Hematopoietic multipotent progenitor cell treated with erythropoietin and hydrocortisone succinate and interleukin-3 and kit ligand, for 6 days (in vitro differentiated cells): ENCODE results near the gene NAA25.
"Not testable (repeated sequence)": the region's sequence is repeated elsewhere in the genome, so short reads cannot be mapped to it uniquely, and the experiment has no call there.

ENCODE experiments used
- DNase-seq: peaks from one replicate; pipeline ENCODE4 v3.0.0-alpha.2; 2015

NAA25 gene

GRCh38 chr12:112049351-112049750, 59.2 kb downstream of the NAA25 start:
- DNase-seq: no peak

GRCh38 chr12:112046003-112046402, 62.6 kb downstream of the NAA25 start:
- DNase-seq: no peak

- not testable (repeated sequence) for DNase-seq
Observed at GRCh38 chr12:112036614-112037013, 72.0 kb downstream of the NAA25 start.

DNA sequence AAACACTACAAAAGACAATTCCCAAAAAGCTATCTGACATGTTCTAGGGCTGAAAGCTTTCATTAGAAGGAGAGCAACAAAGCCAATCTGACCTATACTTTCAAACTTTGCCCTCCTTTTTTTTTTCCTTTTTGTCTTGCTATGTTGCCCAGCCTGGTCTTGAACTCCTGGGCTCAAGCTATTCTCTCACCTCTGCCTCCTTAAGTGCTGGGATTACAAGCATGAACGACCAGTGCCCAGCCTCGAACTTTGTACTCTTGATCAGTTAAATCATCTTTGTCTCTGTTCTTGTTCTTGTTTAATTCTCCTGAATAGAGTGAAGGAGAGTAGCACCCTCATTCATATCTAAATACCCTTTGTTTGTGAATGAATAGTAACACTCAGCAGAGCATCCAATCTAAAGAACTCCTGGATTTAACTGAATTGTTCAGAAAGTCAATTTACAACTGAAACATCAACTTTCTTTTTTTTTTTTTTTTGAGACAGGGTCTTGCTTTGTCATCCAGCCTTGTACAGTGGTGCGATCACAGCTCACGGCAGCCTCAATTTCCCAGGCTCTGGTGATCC, 73.3 kb downstream of the NAA25 start:
- DNase-seq: no peak

DNA sequence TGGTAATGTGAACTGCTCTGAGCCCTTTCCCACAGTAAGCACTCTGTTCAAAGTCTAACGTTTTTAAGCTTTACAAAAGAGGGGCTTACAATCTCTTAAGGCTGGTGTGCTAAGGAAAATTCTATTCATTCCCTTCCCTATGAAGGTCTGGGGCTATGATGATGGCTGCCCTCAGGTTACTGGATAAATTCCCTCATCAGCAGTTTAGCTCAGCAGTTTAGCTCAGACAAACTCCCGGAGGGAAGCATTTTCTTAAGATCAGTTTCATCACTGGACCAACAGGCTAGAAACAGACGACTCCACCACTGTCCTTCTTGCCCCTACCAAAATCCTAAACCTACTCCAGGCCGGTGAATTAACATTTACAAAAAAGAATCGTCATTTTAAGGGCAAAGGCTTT, 76.3 kb downstream of the NAA25 start:
- DNase-seq: no peak

DNA sequence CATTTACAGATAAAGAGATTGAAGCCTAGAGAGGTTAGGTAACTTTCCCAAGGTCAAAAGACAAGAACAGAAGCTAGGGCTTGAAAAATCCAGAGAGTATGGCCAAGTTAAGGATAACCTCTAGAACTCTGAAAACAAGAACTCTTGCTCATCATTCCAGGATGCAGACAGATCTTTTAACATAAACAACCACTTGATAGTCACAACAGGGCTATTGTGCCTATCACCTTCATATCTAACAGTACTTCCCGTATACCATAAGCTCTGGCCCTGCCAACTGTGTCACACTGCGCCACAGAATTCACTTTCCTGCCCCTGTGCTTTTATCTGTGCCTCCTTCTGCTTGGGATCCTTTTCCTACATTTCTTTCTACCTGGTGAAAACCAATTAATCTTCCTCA, 77.1 kb downstream of the NAA25 start:
- no peak for DNase-seq

DNA sequence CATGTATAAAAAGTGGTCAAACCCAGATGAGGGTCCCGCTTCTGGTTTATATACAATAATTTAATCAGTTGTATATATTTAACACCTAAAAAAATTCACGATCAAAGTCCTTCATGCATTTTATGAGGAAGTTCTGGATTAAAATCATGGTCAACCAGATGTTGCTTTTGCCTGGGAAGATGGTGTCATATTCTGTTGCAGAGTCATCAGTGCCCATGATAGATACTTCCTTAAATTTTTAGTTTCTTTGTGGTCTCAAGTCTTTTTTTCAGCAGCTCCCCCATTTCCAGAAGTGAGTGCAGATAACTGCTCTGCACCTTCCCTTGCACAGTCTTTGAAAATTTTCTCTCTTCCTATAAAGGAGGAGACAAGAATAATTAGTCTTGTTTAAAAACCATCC, 79.3 kb downstream of the NAA25 start:
- DNase-seq: peak; percentile 50

DNA sequence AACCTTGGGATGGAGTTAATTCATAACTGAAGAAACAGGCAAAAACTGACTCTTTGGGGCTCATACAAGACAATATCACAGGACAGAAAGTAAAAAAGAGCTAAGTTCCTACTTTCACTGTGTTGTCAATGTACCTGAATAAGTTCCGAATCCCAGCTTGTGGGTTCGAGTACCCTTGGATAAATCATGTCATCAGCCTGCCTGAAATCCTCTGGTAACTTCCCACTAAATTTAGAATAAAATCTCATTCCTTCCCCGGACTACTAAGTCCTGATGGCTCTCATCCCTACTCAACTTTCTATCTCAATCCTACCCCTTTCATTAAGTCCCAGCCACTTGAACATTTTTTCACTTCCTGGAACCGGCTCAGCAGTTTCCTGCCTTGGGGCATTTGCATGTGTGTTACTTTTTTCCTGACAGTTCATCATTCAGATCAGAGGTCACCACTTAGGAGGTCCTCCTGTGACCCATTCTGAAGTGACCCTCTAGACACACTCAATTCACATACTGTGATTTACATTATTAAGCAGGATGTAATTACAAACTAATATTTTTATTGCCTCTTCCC, 82.7 kb downstream of the NAA25 start:
- DNase-seq: no peak

GRCh38 chr12:112023759-112024396, 84.7 kb downstream of the NAA25 start:
- DNase-seq: no peak

GRCh38 chr12:112022241-112023016, 86.2 kb downstream of the NAA25 start:
- DNase-seq: no peak

GRCh38 chr12:112020947-112021457, 87.6 kb downstream of the NAA25 start:
- no peak for DNase-seq

DNA sequence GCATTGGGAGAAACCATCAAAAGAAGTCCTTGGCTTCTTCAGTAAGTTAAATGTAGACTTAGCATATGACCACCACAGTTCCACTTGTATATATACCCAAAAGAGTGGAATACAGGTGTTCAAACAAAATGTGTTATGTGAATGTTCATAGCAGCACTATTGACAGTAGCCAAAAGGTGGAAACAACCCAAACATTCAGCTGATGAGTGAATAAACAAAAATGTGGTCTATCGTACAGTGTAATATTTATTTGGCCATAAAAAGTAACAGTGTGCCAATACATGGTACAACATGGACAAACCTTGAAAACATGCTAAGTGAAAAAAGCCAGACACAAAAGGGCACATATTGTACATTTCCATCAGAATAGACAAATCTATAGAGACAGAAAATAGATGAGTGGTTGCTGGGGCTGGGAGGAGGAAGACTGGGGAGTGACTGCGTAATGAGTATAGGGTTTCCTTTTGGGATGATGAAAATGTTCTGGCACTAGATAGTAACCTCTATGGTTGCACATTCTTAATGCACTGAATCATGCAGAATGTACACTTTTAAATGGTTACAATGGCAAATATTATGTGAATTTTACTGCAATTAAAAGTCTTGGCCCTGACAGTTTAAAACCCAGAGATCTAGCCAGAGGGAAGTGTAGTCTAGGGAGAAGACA, 89.9 kb downstream of the NAA25 start:
- no peak for DNase-seq

- DNase-seq: no peak
Observed at GRCh38 chr12:112017041-112017440, 91.5 kb downstream of the NAA25 start.

DNA sequence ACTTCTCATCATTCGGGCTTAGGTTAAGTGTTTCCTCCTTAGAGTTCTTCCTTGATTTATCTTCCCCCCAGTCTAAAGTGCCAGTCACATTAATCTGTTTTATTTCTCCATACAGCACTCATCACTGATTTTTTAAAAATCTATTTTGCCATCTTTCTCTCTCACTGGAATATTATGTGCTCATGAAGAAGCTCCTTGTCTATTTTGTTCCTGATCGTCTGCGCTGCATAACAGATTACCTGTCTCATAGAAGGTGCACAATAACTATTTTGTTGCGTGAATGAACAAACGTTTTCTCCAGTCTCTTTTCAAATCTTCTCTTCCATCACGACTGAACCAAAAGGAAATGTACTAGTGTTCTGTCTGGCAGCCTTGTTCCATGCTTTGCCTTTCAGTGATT, 92.6 kb downstream of the NAA25 start:
- DNase-seq: no peak

GRCh38 chr12:112013601-112014402, 94.8 kb downstream of the NAA25 start:
- peak; percentile 91 for DNase-seq

DNA sequence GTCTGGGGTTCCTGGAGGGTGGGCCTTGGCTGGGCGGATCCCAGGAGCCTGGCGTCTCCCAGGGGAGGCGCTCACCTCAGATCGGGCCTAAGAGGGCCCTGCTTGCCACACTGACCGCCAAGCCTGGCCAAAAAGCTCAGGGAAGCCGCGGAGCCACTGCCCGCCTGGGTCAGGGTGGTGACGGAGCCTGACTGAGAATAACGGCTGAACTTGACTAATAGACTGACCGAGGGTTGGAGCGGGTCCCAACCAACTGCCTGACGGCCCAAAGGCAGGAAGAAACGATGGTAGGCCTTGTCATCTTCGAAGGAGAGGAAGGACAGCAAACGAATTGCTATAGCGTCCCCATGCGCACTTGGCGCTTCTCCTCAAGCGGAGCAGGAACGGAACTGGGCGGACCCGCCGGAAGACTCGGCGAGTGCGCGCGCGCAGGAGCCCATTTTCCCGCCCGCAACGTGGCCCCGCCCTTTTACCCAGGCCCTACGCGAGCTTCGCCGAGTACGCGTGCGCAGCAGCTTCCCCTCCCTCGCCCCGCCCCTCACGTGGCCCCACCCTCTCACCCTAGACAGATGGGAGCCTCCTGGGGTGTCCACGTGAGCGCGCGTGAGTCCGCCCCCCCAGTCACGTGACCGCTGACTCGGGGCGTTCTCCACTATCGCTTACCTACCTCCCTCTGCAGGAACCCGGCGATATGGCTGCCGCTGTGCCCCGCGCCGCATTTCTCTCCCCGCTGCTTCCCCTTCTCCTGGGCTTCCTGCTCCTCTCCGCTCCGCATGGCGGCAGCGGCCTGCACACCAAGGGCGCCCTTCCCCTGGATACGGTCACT, 95.6 kb downstream of the NAA25 start, which contains the start of the genes ERP29 and TMEM116:
Gene ERP29 (plus strand): TSS at position 652 of the 826 bp plus-strand sequence. CDS start 40 bp downstream, at position 692.
Gene TMEM116 (minus strand): TSS at position 391 of the 826 bp plus-strand sequence. CDS start 7,895 bp downstream, outside the sequence.
- peak; percentile 98 for DNase-seq

- DNase-seq: no peak
Observed at GRCh38 chr12:112011685-112012084, 96.9 kb downstream of the NAA25 start.

DNA sequence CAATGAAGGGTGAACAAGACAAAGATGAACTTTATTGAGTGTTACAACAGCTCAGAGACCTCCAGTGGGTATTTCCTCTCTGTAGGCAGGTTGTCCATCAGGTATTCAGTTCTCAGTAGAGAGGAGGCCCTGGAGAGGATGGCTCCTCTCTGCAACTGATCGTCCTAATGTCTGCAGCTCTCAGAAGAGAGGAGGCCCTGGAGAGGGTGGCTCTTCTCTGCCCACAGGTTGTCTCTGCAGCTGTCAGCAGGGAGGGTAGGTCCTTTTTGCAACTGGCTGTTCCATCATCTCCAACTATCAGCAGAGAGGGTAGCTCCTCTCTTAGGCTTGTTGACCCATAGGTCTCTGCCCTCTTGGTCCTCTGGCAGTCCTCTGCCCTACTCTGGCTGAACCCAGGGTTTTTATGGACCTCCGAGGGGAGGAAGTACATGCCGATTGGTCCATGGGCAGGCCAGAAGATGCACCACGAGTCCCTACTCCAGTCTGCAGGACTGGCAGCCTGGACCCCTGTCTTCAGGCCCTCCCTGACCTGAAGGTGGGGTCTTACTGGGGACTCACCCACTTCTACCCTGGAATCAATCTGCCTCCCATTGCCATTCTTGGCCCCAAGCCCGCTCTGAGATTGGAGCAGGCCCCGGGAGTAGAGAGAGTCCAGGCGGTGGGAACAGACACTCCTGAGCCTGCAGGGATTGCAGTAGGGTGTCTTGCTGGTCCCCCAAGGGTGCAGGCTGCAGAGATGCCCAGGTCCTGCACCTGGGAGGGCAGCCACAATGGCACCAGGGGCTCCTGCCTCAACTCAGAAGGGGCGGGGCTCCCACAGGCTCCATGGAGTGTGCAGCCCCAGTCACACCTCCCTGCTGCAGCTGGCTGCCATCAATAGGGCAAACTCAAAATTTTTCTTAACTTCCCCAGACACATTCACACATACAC, 97.9 kb downstream of the NAA25 start:
- DNase-seq: no peak

DNA sequence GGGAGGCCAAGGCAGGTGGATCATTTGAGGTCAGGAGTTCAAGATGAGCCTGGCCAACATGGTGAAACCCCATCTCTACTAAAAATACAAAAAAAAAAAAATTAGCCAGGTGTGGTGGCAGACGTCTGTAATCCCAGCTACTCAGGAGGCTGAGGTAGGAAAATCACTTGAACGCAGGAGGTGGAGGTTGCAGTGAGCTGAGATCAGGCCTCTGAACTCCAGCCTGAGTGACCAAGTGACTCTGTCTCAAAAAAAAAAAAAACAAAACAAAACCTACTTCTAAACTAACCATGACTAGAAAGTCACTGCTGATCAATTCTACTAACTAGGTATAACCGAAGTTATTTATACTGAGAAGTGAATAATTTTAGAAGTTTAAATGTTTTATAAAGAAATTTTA, 99.0 kb downstream of the NAA25 start:
- DNase-seq: not testable (repeated sequence)

DNA sequence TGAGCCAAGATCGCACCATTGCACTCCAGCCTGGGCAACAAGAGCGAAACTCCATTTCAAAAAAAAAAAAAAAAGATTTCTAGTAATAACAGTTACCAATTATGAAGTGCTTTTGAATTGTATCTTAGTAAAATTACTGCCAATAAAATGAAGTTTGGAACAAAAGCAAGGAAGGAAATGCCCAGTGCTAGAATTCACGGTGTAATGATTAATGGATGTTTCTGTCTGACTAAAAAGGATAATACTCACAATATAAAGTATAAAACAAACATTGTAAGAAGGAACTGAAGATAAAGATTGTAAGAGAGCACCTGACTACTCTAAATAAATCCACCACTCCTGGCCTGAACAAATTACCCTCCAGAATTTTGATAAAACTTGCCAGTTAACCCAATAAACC, 99.7 kb downstream of the NAA25 start:
- DNase-seq: no peak
